Activated T-cell treated with anti-CD3 and anti-CD28 coated beads, Interleukin-2, amount 50 U/mL, for 24 hours (primary cell): ENCODE measurements around the gene SLF2.
A peak's percentile ranks its signal among the peaks of the same experiment; 100 is the strongest.

Experiments
- DNase-seq: peaks from one replicate; pipeline ENCODE4 v3.0.0-alpha.2; 2020
- H3K27ac Mint-ChIP-seq: 2 replicates; pipeline ENCODE4 v1.8.0; 2020; ENCODE audit warnings: mild to moderate bottlenecking, mixed read lengths
- H3K27me3 Mint-ChIP-seq: 2 replicates; pipeline ENCODE4 v1.8.0; 2020; ENCODE audit warnings: mixed read lengths
- H3K36me3 Mint-ChIP-seq: 2 replicates; pipeline ENCODE4 v1.8.0; 2020; ENCODE audit warnings: low read depth, mixed read lengths
- H3K4me1 Mint-ChIP-seq: 2 replicates; pipeline ENCODE4 v1.8.0; 2020; ENCODE audit warnings: low read depth, mixed read lengths
- H3K4me3 Mint-ChIP-seq: 2 replicates; pipeline ENCODE4 v1.8.0; 2020; ENCODE audit warnings: mild to moderate bottlenecking, moderate library complexity, mixed read lengths
- H3K9me3 Mint-ChIP-seq: 2 replicates; pipeline ENCODE4 v1.8.0; 2020; ENCODE audit warnings: mixed read lengths

SLF2 gene

GRCh38 chr10:100912605-100913469, at the start of gene SLF2:
SLF2 (plus strand) TSS chr10:100912963; CDS start chr10:100913111, 148 bp downstream.
- Mint-ChIP-seq H3K4me3 (peak within 1 kb of the TSS; percentile 99), H3K4me1 (peaks cover 54% of the 10 kb centered on the region), H3K27me3 (no peaks in the 10 kb centered on the region), H3K27ac (peak within 1 kb of the TSS; percentile 99), H3K9me3 (no peaks in the 10 kb centered on the region), H3K36me3 (peaks cover 41% of the 10 kb centered on the region)
- peak; percentile 92 for DNase-seq

GRCh38 chr10:100863433-100863832, 49.3 kb upstream of the SLF2 start:
- Mint-ChIP-seq H3K4me3 (no peak overlapping the region), H3K27me3 (peaks cover 77% of the 10 kb centered on the region), H3K27ac (no peak overlapping the region)

GRCh38 chr10:100864036-100864885, 48.5 kb upstream of the SLF2 start:
- no peaks in the 10 kb centered on the region for H3K36me3 Mint-ChIP-seq
- no peaks in the 10 kb centered on the region for H3K9me3 Mint-ChIP-seq
- peaks cover 1% of the 10 kb centered on the region for H3K4me1 Mint-ChIP-seq
- no peak for DNase-seq
- H3K27me3 Mint-ChIP-seq = peaks cover 72% of the 10 kb centered on the region
- H3K4me3 Mint-ChIP-seq = no peak overlapping the region
- H3K27ac Mint-ChIP-seq = no peak overlapping the region

More at GRCh38 chr10:100863433-100863832, 49.3 kb upstream of the SLF2 start:
- H3K9me3 Mint-ChIP-seq = no peaks in the 10 kb centered on the region
- no peak for DNase-seq
- no peaks in the 10 kb centered on the region for H3K36me3 Mint-ChIP-seq
- peaks cover 1% of the 10 kb centered on the region for H3K4me1 Mint-ChIP-seq

DNA sequence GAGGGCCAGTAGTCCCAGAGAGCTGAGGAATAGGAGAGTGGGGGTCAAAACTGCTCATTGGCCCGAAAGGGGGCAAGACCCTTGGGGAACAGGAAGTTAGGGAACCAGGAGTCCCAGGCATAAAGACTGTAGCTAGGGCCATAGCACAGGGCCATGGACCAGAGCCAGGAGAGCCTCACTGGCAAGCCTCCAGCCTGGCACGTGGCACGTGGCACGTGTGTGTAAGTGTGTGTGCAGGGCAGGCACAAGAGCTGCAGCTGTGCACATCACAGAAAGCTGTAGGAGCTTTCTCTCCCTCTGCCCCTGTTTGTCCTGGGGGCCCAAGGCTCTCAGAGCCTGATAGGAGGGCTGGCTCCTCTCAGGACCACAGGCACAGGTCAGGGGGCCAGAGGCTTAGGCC, 47.8 kb upstream of the SLF2 start:
- Mint-ChIP-seq H3K9me3 (no peaks in the 10 kb centered on the region), H3K4me1 (peaks cover 1% of the 10 kb centered on the region), H3K4me3 (no peak overlapping the region), H3K27me3 (peaks cover 67% of the 10 kb centered on the region), H3K27ac (no peak overlapping the region), H3K36me3 (no peaks in the 10 kb centered on the region)
- DNase-seq = no peak

GRCh38 chr10:100866010-100866409, 46.8 kb upstream of the SLF2 start:
- Mint-ChIP-seq H3K9me3 (no peaks in the 10 kb centered on the region), H3K4me3 (no peak overlapping the region), H3K4me1 (peaks cover 1% of the 10 kb centered on the region), H3K36me3 (no peaks in the 10 kb centered on the region), H3K27me3 (peaks cover 61% of the 10 kb centered on the region), H3K27ac (no peak overlapping the region)
- no peak for DNase-seq

DNA sequence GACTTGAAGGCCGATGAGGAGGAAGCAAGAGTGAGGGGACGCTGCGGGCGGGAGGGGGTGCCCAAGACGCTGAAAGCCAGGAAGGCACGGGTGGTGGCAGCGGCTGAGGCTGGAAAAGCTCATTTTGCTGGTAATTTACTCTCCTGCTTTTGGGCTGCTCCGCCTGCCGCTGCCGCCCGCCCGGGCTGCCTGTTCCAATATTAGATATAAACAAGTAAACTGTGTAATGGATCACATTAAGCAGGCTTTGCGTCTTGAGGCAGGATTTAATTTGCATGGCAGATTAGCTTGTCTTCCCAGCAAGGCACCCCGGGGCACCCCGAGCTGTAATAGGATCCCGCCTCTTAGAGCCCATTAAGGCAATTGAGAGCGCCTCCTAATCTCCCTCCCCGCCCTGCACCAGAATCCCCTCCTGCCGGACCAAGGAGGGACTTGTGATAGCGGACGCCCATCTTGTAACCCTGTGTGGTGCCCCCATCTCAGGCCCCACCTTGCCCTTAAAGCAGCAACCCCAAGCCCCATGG, 46.1 kb upstream of the SLF2 start:
- DNase-seq = no peak
- Mint-ChIP-seq H3K4me3 (no peak overlapping the region), H3K36me3 (no peaks in the 10 kb centered on the region), H3K4me1 (peaks cover 1% of the 10 kb centered on the region), H3K27ac (no peak overlapping the region), H3K9me3 (no peaks in the 10 kb centered on the region), H3K27me3 (peaks cover 55% of the 10 kb centered on the region)

DNA sequence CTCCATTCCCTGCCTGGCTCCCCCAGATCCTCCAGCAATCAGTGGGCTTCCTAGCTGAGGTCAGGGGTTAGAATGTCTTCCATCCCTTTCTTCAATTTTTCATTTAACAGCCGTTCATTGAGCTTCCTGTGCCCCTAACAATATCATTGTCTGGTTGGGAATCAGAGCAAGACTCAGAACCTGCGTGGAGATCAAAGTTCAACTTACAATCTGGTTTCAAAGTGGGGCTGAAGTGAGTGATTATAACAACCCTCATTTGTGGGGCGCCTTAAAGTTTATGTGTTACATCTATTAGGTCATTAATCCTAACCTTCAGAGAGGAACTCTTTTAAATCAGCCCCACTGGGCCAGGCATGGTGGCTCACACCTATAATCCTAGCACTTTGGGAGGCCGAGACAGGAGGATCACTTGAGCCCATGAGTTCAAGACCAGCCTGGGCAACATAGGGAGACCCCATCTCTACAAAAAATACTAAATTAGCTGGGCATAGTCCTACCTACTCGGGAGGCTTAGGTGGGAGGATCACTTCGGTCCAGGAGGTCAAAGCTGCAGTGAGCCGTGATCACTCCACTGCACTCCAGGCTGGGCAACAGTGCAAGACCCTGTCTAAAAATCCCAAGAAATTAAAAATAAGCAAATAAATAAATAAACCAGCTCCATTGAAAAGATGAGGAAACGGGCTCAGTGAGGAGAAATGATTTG, 45.4 kb upstream of the SLF2 start:
- Mint-ChIP-seq H3K27me3 (peaks cover 50% of the 10 kb centered on the region), H3K36me3 (no peaks in the 10 kb centered on the region), H3K9me3 (no peaks in the 10 kb centered on the region), H3K27ac (no peak overlapping the region), H3K4me1 (peaks cover 1% of the 10 kb centered on the region), H3K4me3 (no peak overlapping the region)
- no peak for DNase-seq

DNA sequence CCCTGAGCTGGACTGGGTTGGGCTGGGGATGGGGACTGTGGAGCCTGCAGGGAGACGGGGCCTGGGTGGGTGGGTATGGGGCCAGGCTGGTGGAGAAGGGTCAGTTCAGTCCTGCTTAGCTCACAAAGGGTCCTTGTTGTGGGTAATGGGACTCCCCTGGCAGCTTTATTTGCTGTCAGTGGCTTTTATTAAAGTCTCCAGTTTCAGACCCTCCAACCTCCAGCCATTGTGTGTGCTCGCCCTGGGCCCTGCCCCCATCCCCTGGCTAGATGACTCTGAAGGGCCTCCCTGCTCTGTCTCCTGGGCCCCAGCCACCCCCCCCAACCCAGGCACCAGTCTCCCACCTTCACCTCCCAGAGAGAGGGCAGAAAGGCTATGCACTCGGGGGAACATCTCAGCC, 44.4 kb upstream of the SLF2 start:
- no peak for DNase-seq
- Mint-ChIP-seq H3K27me3 (peaks cover 48% of the 10 kb centered on the region), H3K9me3 (no peaks in the 10 kb centered on the region), H3K4me3 (no peak overlapping the region), H3K36me3 (no peaks in the 10 kb centered on the region), H3K27ac (no peak overlapping the region), H3K4me1 (peaks cover 1% of the 10 kb centered on the region)

DNA sequence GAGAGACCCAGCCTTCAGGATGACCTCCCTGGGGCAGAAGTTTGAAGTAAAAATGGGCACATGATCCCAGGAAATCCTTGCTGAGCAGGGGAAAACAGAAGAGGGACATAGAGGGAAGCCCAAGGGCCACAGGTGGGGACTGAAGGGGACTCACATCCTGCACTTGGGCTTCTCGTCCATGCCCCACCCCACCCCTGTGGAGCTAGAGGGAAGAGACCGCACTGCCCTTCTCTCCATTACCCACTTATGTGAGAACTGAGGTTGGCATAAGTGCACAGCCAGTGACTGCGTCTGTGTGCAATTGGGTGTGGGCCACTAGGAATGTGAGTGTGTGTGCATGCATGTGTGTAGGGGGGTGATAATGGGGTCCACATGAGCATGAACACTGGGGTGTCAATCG, 43.4 kb upstream of the SLF2 start:
- Mint-ChIP-seq H3K27me3 (peaks cover 42% of the 10 kb centered on the region), H3K9me3 (no peaks in the 10 kb centered on the region), H3K4me3 (no peak overlapping the region), H3K4me1 (peaks cover 1% of the 10 kb centered on the region), H3K36me3 (no peaks in the 10 kb centered on the region), H3K27ac (no peak overlapping the region)
- DNase-seq = no peak

DNA sequence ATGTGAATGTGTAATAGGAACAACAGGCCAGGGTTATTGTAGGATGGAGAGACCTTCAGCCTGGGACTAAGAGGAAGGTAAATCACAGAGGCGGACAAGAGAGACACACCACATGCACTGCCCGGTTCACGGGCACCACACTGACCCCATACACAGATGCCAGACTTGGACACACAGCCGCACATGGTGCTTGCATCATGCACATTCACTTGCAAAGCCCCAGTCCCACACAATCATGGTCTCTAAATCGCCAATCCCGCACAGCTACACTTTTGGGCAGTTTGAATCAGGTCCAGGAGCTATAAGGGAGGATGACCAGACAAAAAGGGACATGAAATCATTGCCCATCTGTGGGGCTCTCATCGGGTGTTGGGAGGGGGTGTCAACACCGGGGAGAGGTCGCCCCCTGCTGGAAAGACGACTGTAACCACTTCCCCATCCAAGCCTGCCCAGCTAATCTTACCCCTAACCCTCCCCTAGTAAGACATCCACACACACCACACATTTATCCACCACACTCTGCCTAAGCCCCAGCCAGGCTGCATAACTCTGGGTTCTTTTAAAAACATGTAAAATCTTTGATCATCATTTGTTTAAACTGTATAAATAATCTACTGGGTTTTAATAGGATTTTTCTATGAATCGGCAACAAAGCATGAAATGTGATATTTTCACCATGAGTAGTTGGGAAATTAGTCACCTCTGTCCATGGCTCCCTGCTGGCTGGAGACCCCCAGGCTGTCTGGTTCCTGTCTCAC, 40.5 kb upstream of the SLF2 start:
- Mint-ChIP-seq H3K27ac (no peak overlapping the region), H3K9me3 (no peaks in the 10 kb centered on the region), H3K4me3 (no peak overlapping the region), H3K36me3 (no peaks in the 10 kb centered on the region), H3K27me3 (peaks cover 22% of the 10 kb centered on the region), H3K4me1 (no peaks in the 10 kb centered on the region)
- peak; percentile 72 for DNase-seq

DNA sequence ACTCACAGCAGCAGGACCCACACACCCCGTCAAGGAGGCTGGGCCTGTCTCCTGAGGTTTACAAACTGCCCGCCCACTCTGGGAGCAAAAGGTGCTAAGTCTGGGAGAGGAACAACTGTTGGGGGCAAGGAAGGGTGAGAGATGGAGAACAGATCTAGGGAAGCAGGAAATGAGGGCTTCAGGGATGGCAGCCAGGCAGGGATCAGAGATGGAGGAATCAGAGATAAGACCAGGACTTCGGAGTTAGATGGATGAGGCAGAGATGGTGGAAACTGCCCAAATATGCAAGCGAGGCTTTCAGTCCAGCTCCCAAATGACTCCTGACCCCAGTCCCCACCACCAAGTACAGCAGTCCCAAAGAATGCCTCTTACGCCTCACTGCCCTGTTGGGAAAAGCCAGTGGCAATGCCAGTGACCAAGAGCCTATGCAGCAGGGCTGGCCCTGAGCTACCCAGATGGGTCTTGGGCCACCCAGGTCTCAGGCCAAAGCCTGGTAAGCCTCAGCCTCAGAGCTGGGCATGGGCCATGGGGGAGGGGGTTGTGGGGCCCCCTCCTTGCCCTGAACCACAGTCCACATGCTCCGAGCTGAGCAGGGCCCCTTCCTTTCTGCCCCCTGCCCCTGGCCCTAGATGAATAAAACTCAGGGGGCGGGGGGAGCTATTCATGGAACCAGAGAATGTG, 39.5 kb upstream of the SLF2 start:
- no peak overlapping the region for H3K4me3 Mint-ChIP-seq
- H3K27me3 Mint-ChIP-seq = peaks cover 24% of the 10 kb centered on the region
- H3K4me1 Mint-ChIP-seq = no peaks in the 10 kb centered on the region
- H3K27ac Mint-ChIP-seq = no peak overlapping the region
- DNase-seq = no peak
- H3K36me3 Mint-ChIP-seq = no peaks in the 10 kb centered on the region
- no peaks in the 10 kb centered on the region for H3K9me3 Mint-ChIP-seq

DNA sequence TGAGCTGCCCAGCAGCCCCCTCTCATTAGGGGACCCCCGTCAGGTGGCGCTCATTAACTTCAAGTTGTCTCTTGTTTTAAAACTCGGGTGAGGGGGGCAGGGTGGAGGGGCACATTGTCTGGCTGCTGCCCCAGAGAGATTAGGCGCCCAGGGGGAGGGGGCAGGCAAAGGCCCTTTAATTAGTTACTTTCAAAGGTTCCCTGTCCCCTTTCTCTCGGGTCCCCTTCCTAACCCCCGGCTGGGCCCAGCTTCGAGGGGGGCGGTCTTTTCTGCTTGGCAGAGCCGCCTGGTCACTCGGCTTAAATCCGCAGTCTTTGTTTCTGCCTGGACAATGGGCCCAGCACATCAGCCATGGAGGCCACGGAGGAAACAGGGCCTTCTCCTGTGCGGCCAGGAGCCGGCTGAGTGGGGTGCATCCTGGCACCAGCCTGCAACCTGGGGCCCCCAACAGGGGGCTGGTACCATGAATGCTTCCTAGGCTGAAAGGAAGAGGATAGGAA, 38.9 kb upstream of the SLF2 start:
- no peaks in the 10 kb centered on the region for H3K4me1 Mint-ChIP-seq
- DNase-seq = no peak
- no peak overlapping the region for H3K4me3 Mint-ChIP-seq
- peaks cover 20% of the 10 kb centered on the region for H3K27me3 Mint-ChIP-seq
- H3K27ac Mint-ChIP-seq = no peak overlapping the region
- H3K9me3 Mint-ChIP-seq = no peaks in the 10 kb centered on the region
- H3K36me3 Mint-ChIP-seq = no peaks in the 10 kb centered on the region
